OCI-M2 (cell line): ENCODE results near the gene PTPRD.
"Not testable (repeated sequence)": the region's sequence is repeated elsewhere in the genome, so short reads cannot be mapped to it uniquely, and the experiment has no call there.

Experiments
- DNase-seq: peaks from one replicate; lab custom pipeline; 2025; ENCODE audit not compliant: unreplicated experiment; lab: John Stamatoyannopoulos, UW

The PTPRD gene

DNA sequence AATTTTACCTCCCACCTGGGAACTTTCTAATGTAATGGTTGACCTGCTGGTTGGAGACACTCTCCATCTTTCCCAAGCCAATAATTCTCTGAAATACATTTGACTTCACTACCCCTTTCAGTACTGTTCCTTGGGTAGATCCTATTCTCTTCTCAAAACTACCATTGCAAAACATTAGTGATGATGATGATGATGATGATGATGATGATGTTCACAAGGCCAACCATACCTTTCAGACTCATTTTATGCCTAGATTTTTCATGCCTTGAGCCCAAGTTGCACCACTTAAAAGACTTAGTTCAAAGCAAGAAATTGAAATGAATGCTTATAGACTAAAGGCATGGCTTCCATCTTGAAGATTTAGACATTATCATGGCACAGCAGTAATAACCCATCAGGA is 1672.2 kb downstream of the PTPRD start:
- no peak for DNase-seq

DNA sequence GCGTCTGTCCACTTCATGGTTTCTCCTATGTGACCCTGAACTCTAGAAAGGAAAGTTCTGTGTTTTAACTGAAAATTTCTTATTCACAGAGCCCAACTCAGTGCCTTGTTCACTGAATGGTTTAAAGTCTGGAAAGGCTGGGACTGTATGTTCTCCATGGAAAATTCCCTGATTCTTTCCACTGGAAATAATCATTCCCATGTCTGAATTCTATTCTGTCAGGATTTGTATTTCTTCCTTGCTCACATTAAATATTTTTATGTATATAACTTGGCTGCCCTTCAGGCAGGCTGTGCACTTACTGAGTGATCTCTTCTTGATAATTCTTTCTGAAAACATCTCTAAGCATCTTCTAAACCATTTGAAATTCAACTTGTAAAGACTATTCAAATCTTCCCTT is 1686.3 kb downstream of the PTPRD start:
- DNase-seq: no peak

DNA sequence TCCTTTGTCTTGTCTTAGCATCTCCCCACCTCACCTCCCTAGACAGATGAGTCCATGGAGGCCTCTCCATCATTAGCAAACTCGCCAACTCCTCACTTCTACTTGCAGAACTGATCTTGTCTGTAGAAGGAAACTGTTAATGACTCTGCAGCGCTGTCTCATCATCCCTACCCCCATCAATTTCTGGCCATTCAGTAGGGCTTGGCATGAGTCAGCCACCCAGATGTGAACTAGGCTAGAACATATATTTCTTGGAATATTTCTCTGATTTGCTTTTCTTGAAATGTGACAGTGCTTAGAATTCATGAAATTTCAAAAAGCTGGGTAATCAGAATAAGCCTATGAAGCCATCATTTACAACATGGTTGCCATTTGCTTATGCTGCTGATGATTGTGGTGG is 1688.2 kb downstream of the PTPRD start:
- no peak for DNase-seq

DNA sequence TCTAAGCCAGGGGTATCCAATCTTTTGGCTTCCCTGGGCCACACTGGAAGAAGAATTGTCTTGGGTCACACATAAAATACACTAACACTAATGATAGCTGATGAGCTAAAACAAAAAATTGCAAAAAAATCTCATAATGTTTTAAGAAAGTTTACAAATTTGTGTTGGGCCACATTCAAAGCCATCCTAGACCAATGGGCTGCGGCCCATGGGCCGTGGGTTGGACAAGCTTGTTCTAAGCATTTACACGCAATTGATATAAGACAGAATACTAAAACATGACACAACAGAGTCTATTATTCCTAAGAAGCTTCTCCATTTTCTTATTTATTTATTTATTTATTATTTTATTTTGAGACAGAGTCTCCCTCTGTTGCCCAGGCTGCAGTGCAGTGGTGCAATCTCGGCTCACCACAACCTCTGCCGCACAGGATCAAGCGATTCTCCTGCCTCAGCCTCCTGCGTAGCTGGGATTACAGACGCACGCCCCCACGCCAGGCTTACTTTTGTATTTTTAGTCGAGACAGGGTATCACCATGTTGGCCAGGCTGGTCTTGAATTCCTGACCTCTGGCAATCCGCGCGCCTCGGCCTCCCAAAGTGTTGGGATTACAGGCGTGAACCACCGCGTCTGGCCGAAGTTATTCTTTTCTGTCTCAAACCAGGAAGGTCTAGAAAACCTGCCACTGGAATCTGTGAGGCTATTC is 1692.2 kb downstream of the PTPRD start:
- DNase-seq: not testable (repeated sequence)

DNA sequence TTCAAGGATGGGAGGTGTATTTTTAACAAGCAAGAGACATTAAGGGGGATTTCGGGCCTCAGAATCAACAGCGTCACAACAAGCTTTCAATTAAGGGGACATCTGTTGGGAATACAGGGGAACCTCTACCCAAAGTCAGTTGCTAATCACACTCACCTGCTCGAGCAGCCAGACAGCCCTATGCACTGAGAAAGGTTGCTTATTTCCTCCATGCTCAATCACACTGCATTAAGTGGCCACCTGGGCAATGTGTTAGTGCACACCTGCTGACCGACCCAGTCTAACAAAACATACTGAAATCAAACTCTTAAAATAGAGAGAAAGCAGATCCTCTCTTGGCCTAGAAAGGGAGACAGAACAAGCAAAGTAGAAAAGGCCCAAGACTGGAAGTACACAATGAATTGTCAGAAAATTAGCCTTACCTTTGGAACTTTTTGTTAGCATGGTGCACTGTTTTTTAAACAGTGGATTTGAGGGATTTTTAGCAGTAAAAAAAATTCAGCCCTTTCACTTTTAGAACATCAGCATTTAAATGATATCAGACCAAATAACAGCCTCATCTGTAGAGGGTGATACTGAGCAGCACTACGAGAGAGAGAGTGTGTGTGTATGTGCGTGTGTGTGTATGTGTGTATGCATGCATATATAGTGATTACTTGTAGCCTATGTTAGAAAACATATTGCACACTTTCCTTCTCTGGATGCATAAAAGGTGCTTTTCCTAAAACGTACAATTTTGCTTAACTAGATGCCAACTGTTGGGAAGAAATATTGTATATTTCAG is 1694.7 kb downstream of the PTPRD start:
- no peak for DNase-seq

DNA sequence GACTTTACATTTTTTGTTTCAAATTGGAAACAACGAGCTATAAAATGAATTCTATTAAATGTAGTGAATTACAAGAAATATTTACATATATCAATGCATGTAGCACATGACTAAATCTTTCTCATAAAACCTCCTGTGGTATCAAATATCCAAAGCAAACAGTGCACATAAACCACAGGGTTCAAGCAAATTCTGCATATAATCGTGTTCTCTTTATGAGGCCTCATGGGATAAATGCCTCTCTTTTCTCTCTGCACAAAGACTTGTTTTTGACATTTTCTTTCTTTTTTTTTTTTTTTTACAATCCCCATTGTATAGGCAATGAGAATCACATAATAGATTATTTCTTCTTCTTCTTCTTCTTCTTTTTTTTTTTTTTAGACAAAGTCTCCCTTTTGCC is 1696.0 kb downstream of the PTPRD start:
- no peak for DNase-seq

DNA sequence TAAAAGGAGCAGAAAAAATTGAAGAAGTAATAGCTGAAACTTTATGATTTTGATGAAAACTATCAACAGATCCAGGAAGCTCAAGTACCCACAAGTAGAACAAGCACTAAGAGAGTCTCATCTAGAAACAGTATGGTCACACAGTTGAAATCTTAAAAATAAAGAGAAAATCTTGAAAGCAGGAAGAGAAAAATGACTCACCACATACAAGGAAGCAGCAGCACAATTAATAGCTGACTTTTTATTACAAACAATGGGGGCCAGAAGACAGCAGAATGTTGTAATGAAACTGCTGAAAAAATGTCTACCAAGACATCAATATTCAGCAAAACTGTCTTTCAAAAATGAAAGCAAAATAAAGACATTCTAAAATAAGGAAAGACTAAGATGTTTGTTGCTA is 1704.9 kb downstream of the PTPRD start:
- DNase-seq: no peak

DNA sequence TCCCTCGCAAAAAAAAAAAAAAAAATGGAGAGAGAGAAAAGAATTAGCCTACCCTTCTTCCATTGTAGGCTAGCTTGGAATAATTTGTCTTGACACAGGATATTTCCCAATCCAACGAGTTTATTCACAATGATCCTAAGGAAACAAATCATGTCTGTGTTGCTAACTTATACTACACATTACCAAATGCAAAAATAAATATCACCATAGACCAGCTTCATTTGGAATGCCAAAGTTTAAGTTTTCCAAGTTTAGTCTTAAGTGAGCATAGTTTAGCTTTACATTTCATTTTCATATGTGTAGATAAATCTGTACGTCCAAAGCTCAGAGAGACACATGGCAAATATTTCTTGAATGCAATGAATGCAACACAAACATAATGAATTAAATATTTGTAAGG is 1707.1 kb downstream of the PTPRD start:
- DNase-seq: no peak

DNA sequence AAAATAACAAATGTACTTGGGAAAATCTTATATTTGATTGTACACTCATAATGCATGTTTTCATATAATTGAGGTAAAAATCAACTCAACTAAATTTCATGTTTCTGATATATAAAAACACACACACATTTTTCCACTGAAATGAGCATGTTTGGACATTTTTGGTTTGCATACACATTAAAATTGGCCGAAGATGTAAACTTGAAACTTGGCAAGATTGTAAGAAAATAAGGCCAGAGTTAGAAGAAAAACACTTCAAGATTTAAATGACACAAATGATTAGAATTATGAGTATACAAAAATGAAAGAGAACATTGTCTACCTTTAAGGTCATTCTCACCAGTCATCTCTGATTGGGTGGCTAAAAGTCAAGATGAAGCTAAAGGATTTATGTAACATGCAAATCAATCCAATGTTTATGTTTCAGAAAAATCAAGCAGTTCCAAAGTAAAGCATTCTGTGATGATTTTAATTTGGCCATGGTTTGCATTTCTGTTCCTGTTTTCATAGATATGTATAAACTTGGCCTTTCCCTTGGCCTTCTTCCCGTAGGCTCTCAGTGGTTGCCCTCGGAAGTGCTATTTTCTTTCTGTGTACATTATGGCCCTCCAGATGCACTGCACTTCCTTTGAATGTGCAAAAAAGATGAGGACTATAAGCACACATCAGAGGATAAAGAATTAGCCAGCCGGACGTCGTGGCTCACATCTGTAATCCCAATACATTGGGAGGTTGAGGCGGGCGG is 1707.9 kb downstream of the PTPRD start:
- DNase-seq: no peak

DNA sequence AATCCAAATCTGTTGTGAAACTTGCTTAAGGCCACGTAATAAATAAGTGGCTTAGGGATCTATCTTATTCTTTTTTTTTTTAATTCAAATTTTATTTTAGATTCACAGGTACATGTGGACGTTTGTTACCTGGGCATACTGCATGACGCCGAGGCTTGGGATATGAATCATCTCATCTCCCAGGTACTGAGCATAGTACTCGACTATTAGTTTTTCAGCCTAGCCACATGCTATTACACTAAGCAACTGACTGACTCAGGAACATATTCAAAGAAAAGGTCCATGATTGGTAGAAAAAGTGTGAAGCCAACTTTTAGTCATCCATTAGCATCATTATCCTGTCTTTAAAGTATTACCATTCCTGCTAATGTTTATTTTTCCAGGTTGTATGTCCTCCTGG is 1709.7 kb downstream of the PTPRD start:
- DNase-seq: no peak

DNA sequence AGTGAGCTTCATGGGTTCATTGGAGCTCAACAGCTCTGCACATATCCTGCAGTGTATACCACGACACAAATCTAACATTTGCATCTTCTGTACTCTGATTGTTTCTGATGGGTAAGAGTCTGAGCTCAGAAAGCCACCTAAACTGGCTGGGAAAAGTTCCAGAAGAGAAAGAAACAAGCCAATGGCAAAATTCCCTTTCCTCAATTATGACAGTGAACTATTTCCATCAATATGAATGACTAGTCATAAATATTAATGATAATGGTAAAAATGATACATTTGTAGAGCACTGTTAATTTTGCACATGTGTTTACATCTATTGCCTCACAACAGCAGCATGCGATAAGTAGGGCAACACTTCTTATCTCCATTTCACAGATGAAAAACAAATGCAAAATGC is 1711.7 kb downstream of the PTPRD start:
- no peak for DNase-seq

DNA sequence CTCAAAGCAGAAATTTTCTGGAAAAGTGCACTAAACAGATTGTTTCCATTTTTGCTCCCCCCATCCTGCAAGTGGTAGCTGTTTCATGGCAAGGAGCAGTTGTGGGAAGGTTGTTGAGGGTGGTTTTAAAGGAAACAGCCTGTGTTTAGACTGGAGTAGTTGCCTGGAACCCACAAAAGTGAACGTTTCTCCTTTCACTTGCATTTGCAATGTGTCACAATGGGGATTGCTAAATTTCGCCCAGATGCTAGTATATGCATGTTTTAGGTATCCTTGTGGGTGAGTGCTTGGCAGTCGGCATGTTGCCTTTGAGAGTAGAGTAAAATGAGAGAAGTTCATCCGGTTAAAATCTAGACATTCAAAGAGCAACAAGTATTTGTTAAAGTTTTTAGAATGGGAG is 1713.3 kb downstream of the PTPRD start:
- no peak for DNase-seq

DNA sequence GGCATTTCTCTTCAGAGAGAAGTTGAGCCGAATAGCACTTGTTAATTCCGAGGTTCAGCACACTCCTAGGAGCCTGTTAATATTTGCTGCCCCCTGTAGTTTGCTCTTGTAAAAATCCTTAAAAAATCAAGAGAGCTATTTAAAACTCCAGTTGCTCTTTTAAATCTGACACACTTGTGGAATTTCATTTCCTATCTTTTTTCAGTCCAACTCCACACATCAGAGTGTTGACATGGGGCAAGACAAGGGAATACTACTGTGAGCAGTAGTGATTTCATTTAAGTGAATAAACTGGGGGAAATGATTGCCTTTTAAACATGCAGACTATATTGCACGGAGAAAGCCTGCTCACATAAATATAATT is 1717.0 kb downstream of the PTPRD start:
- no peak for DNase-seq

DNA sequence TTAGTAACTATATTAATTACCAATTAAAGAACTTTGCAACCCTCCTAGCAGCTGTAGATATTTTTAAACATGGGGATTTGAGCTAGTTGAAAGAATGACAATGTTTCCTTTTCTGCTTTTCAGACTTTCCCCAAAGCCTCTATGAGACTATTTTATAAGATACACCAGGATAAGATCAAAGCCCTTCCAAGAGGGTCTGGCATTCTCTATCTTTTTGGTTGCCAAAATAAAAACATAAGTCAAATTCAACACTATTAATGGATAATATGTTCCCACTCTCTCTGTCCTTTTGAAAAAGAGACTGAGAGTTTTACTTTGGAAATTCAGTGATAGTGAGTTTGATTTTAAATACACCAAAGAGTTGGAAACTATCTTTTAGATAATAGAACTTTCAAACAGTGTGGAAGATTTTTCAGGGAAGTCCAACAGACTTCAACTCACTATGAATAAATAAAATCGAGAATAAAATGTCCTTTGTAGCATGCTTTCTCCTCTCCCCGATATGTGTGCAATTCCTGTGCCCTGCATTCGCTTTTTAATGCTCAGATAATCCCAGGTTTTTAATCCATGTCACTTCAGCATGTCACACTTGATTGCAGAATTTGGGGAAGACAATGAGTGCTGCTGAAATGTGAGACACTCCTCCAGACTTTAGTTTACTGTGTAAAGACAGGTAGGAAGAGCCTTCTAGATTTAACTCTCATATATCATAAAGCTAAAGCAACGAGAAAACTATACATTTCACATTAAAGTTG is 1717.5 kb downstream of the PTPRD start:
- no peak for DNase-seq

DNA sequence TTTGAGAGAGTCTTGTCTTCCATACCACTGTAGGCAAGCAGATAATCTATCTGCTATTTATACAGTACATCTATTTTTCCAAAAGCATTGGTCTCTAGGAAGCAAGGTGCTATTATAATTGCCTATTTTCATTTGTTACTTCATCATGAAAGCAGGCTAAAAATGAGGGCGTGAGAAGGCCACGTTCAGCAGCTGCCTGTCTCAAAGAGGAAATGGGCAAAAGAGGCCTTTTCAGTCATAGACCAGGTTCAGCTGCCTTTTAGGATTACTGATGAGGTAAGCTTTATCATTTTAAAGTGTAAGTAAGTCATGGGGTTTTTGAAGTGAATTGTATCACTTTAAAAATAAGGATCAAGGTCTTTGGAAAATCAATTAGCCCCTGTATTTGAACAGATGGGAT is 1722.1 kb downstream of the PTPRD start:
- DNase-seq: no peak

DNA sequence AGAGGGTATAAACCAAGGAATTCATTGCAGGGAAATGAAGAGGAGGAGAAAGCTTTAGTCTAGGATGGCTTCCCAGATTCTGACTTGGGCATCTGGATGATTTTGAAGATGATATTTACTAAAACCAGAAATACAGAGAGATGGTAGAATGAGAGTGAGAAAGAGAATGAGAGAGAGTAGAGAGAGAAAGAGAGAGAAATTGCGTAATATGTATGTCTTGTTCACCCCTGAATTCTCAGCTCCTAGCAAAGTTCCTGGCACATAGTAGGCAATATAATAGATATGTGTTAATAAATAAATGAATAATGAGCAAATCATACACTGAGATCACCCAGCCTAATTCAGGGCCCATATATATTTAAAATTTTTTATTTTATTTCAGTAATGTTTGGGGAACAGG is 1723.7 kb downstream of the PTPRD start:
- DNase-seq: no peak

DNA sequence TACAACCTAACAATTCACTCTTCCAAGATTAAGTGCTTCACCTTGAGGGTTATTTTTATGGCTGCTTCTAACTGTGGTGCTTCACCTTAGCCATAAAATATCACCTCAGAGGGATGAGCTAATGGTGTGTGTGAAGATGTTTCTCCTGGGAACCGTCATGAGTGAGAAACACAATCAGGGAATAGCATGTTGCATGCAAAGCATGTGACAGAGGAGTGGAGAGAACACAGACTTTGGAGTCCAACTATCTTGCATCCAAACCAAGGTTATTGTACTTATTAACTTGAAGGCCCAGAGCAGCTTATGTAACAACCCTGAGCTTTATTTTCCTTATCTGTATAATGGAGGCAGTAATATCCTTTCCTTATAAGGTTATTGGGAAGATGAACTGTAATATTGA is 1724.2 kb downstream of the PTPRD start:
- DNase-seq: no peak

DNA sequence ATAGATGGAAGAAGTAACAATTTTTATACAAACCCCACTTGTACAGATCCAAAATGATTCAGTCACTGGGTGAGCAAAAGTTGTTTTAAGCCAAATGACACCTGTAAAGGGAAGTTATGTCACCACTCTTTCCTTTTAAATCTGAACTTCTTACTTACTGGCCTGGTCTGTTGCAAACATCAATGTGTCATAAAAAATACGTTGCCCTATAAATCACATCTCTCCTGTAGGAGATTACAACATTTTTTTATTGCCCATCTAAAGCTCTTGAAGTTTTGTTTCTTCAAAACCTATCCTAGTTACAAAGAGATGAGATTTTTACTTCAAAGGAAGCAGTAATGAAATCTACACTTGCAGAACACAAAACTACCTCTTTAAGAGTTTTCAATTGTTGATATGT is 1725.4 kb downstream of the PTPRD start:
- DNase-seq: no peak

DNA sequence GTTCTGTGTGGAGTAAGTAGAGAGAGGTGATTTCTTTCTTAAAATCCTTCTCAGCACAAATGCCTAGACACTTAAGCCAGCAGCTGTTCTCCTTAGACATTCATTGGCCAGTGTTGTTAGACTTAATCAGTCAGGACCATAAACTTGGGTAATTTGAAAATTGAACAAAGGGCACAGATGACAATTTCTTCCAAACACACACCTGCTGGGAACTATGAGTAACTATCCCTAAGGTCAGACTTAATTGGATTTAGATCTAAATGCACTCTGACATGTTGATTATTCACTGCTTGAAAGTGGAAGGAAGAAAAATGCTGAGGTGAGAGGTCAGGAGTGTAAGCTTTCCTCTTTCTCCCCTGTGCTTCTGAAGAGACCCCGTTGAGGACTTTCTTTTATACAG is 1729.5 kb downstream of the PTPRD start:
- no peak for DNase-seq

DNA sequence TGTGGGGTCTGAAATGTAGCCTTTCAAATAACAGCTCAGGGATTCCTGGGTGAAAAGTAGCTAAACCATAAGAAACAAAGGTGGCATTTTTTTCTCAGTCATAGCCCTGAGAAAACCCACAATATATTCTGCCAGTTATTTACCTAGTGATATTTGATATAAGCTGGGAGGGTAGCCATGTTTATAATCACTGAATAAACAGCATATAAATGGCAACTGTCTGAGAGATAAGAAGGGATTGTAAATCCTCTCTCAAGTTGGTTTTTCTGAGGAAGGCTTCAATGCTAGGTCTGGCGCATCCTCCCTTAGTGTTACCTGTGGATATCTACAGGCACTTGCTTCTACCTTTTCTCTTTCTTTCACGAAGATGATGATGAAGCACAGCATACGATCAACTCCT is 1732.7 kb downstream of the PTPRD start:
- DNase-seq: no peak

DNA sequence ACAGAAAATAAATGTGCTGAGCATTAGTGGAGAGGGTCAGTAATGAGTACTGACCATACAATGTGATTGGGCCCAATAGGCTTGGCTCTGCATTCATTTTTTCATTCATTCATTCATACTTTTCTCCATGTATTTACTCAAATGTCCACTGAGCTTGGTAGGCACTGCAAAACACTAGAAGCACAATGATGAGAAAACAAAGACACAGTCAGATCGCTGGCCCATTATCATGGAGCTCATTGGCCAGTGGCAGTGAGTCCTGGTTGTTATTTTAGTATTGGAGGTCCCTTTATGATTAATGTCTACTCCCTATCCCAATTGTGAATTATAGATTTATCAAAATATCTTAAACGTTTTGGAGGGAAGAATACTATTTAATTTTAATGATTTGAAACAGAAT is 1733.5 kb downstream of the PTPRD start:
- no peak for DNase-seq
